ENCODE measurements around the gene BCL2.

BCL2 gene

GRCh38 chr18:63326011-63326410, 6.4 kb upstream of the BCL2 start:
- no peak for DNase-seq (ENCODE audit: low read depth)

- no peak for DNase-seq (ENCODE audit: low read depth)
Measured at GRCh38 chr18:63325086-63325686, 5.6 kb upstream of the BCL2 start.

- no peak for DNase-seq (ENCODE audit: low read depth)
Measured at GRCh38 chr18:63322908-63323634, 3.5 kb upstream of the BCL2 start.

GRCh38 chr18:63322206-63322605, 2.6 kb upstream of the BCL2 start:
- DNase-seq (ENCODE audit: low read depth), result no peak

- DNase-seq (ENCODE audit: low read depth), result no peak
Measured at GRCh38 chr18:63321291-63321690, 1.7 kb upstream of the BCL2 start.

- no peak for DNase-seq (ENCODE audit: low read depth)
Measured at GRCh38 chr18:63320975-63321265, 1.4 kb upstream of the BCL2 start.

GRCh38 chr18:63320123-63320974, 780 bp upstream of the BCL2 start:
- no peak for DNase-seq (ENCODE audit: low read depth)

- no peak for DNase-seq (ENCODE audit: low read depth)
Measured at GRCh38 chr18:63318889-63319382, 633 bp downstream of the BCL2 start.

GRCh38 chr18:63317982-63318888, 1.3 kb downstream of the BCL2 start:
- no peak for DNase-seq (ENCODE audit: low read depth)

- no peak for DNase-seq (ENCODE audit: low read depth)
Measured at GRCh38 chr18:63317556-63317946, 2.0 kb downstream of the BCL2 start.

- DNase-seq (ENCODE audit: low read depth), result no peak
Measured at GRCh38 chr18:63316612-63317555, 2.7 kb downstream of the BCL2 start.

- DNase-seq (ENCODE audit: low read depth), result no peak
Measured at GRCh38 chr18:63315876-63316275, 3.7 kb downstream of the BCL2 start.

GRCh38 chr18:63315131-63315662, 4.4 kb downstream of the BCL2 start:
- DNase-seq (ENCODE audit: low read depth), result no peak

- no peak for DNase-seq (ENCODE audit: low read depth)
Measured at GRCh38 chr18:63314062-63314790, 5.3 kb downstream of the BCL2 start.

GRCh38 chr18:63313396-63313917, 6.1 kb downstream of the BCL2 start:
- no peak for DNase-seq (ENCODE audit: low read depth)

GRCh38 chr18:63312737-63313395, 6.7 kb downstream of the BCL2 start:
- DNase-seq (ENCODE audit: low read depth), result no peak

GRCh38 chr18:63312019-63312409, 7.6 kb downstream of the BCL2 start:
- DNase-seq (ENCODE audit: low read depth), result no peak

GRCh38 chr18:63311118-63312018, 8.2 kb downstream of the BCL2 start:
- DNase-seq (ENCODE audit: low read depth), result no peak
